Measurements from ENCODE around the gene ERO1B. TPM values are rescaled to one million over a fixed set of nuclear protein-coding genes. Genes with fewer than 3 reads are reported as not detected.
"Not testable (repeated sequence)": the region's sequence is repeated elsewhere in the genome, so short reads cannot be mapped to it uniquely, and the experiment has no call there.

ERO1B gene
- total RNA-seq, 1 donor from 2014 or later = 7.2 TPM

DNA sequence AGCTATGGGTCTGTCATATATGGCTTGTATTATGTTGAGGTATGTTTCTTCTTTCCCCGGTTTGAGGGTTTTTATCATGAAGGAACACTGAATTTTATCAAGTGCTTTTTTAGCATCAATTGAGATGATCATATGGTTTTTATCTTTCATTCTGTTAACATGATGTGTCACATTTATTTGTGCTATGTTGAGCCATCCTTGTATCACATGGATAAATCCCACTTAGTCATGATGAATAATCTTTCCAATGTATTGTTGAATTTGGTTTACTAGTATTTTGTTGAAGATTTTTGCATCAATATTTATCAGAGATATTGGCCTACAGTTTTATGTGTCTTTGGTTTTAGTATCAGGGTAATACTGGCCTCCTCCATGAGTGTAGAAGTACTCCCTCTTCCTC is 77.7 kb downstream of the ERO1B start:
- peaks cover 44% of the 10 kb centered on the region for H3K36me3 ChIP-seq
- TF ChIP-seq, protein P1, sequence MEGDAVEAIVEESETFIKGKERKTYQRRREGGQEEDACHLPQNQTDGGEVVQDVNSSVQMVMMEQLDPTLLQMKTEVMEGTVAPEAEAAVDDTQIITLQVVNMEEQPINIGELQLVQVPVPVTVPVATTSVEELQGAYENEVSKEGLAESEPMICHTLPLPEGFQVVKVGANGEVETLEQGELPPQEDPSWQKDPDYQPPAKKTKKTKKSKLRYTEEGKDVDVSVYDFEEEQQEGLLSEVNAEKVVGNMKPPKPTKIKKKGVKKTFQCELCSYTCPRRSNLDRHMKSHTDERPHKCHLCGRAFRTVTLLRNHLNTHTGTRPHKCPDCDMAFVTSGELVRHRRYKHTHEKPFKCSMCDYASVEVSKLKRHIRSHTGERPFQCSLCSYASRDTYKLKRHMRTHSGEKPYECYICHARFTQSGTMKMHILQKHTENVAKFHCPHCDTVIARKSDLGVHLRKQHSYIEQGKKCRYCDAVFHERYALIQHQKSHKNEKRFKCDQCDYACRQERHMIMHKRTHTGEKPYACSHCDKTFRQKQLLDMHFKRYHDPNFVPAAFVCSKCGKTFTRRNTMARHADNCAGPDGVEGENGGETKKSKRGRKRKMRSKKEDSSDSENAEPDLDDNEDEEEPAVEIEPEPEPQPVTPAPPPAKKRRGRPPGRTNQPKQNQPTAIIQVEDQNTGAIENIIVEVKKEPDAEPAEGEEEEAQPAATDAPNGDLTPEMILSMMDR (IDR thresholded peaks at IDR 0.05; ENCODE audit: borderline replicate concordance) = no peak
- H3K4me1 ChIP-seq = peaks cover 19% of the 10 kb centered on the region
- intact Hi-C loops (cut with micrococcal nuclease) = no loop called here
- no peak for DNase-seq
- H3K4me3 ChIP-seq = no peak overlapping the region
- H3K27ac ChIP-seq (replicated peaks) = no peak overlapping the region
- H3K27me3 ChIP-seq (ENCODE audit: low read depth) = no peaks in the 10 kb centered on the region
- peaks cover 42% of the 10 kb centered on the region for H3K9me3 ChIP-seq (replicated peaks)

DNA sequence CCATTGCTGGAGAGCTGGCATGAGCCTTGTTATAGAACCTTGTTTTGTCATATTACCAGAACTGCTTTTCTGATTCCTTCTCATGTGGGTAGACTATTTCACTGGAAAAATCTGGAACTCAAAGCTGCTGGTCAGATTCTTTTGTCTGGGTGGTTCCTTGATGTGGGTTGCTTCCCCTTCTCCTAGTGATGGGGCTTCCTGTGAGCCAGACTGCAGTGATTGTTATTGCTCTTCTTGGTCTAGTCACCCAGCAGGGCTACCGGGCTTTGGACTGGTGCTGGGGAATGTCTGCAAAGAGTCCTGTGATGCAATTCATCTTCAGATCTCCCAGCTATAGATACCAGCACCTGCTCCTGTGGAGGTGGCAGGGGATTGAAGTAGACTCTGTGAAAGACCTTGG is 80.0 kb downstream of the ERO1B start:
- H3K36me3 ChIP-seq = peaks cover 50% of the 10 kb centered on the region
- H3K27ac ChIP-seq (replicated peaks) = no peak overlapping the region
- H3K4me3 ChIP-seq = no peak overlapping the region
- DNase-seq = no peak
- peaks cover 60% of the 10 kb centered on the region for H3K9me3 ChIP-seq (replicated peaks)
- intact Hi-C loops (cut with micrococcal nuclease) = no loop called here
- TF ChIP-seq, protein P1 (IDR thresholded peaks at IDR 0.05; ENCODE audit: borderline replicate concordance) = no peak
- H3K4me1 ChIP-seq = peaks cover 16% of the 10 kb centered on the region
- H3K27me3 ChIP-seq (ENCODE audit: low read depth) = no peaks in the 10 kb centered on the region

GRCh38 chr1:236200925-236201324 is 80.8 kb downstream of the ERO1B start:
- DNase-seq = no peak
- peaks cover 8% of the 10 kb centered on the region for H3K4me1 ChIP-seq
- H3K27me3 ChIP-seq (ENCODE audit: low read depth) = no peaks in the 10 kb centered on the region
- intact Hi-C loops (cut with micrococcal nuclease) = no loop called here
- H3K9me3 ChIP-seq (replicated peaks) = peaks cover 68% of the 10 kb centered on the region
- TF ChIP-seq, protein P1 (IDR thresholded peaks at IDR 0.05; ENCODE audit: borderline replicate concordance) = no peak
- H3K36me3 ChIP-seq = peaks cover 50% of the 10 kb centered on the region
- H3K27ac ChIP-seq (replicated peaks) = no peak overlapping the region
- no peak overlapping the region for H3K4me3 ChIP-seq

DNA sequence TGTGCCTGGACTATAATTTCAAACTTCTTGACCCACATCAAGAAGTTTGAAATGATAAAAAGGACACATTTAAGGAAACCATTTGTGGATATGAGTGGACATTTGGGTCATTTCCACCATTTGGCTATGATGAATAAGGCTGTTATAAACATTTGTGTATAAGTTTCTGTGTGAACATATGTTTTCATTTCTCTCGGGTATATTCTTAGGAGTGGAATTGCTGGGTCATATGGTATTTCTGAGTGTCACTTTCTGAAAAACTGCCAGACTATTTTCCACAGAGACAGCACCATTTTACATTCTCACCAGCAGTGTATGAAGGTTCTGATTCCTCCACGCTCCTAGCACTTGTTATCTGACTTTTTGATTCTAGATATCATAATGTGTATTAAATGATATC is 88.6 kb downstream of the ERO1B start:
- Histone ChIP-seq H3K27me3 (ENCODE audit: low read depth) (no peaks in the 10 kb centered on the region), H3K4me3 (no peak overlapping the region), H3K4me1 (no peaks in the 10 kb centered on the region), H3K27ac (replicated peaks) (no peak overlapping the region), H3K36me3 (peaks cover 27% of the 10 kb centered on the region), H3K9me3 (replicated peaks) (peaks cover 25% of the 10 kb centered on the region)
- no peak for DNase-seq
- TF ChIP-seq, protein P1 (IDR thresholded peaks at IDR 0.05; ENCODE audit: borderline replicate concordance) = no peak
- intact Hi-C loops (cut with micrococcal nuclease) = no loop called here

DNA sequence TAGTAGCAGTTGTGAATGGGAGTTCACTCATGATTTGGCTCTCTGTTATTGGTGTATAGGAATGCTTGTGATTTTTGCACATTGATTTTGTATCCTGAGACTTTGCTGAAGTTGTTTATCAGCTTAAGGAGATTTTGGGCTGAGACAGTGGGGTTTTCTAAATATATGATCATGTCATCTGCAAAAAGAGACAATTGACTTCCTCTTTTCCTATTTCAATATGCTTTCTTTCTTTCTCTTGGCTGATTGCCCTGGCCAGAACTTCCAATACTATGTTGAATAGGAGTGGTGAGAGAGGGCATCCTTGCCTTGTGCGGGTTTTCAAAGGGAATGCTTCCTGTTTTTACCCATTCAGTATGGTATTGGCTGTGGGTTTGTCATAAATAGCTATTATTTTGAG is 93.7 kb downstream of the ERO1B start:
- DNase-seq; H3K9me3 ChIP-seq (replicated peaks); H3K4me1 ChIP-seq; intact Hi-C loops (cut with micrococcal nuclease); H3K4me3 ChIP-seq; H3K27me3 ChIP-seq (ENCODE audit: low read depth); H3K27ac ChIP-seq (replicated peaks): not testable (repeated sequence)
- H3K36me3 ChIP-seq = peaks cover 20% of the 10 kb centered on the region

DNA sequence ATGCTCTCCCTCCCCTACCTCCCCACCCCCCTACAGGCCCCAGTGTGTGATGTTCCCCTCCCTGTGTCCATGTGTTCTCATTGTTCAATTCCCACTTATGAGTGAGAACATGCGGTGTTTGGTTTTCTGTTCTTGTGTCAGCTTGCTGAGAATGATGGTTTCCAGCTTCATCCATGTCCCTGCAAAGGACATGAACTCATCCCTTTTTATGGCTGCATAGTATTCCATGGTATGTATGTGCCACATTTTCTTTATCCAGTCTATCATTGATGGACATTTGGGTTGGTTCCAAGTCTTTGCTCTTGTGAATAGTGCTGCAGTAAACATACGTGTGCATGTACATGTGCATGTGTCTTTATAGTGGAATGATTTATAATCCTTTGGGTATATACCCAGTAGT is 95.3 kb downstream of the ERO1B start:
- intact Hi-C loops (cut with micrococcal nuclease) = not testable (repeated sequence)

GRCh38 chr1:236185687-236186086 is 96.1 kb downstream of the ERO1B start:
- Histone ChIP-seq H3K27me3 (ENCODE audit: low read depth) (no peaks in the 10 kb centered on the region), H3K9me3 (replicated peaks) (no peaks in the 10 kb centered on the region), H3K36me3 (peaks cover 34% of the 10 kb centered on the region), H3K4me1 (no peaks in the 10 kb centered on the region), H3K4me3 (no peak overlapping the region), H3K27ac (replicated peaks) (no peak overlapping the region)
- DNase-seq = no peak
- intact Hi-C loops (cut with micrococcal nuclease) = no loop called here
- TF ChIP-seq, protein P1 (IDR thresholded peaks at IDR 0.05; ENCODE audit: borderline replicate concordance) = no peak

More for the DNA sequence above, 95.3 kb downstream of the ERO1B start:
- H3K36me3 ChIP-seq = peaks cover 26% of the 10 kb centered on the region
- H3K27ac ChIP-seq (replicated peaks); H3K4me3 ChIP-seq; H3K9me3 ChIP-seq (replicated peaks); DNase-seq; H3K27me3 ChIP-seq (ENCODE audit: low read depth); H3K4me1 ChIP-seq: not testable (repeated sequence)

Measured in left ventricle myocardium inferior (tissue), 1 donor.